ENCODE results near the gene CREB5. TPM values are rescaled to one million over a fixed set of nuclear protein-coding genes. Genes with fewer than 3 reads are reported as not detected.

Gene CREB5
- total RNA-seq, 4 donors from 2014 or later, result 16.8 to 22.4 (median 20.9) TPM

DNA sequence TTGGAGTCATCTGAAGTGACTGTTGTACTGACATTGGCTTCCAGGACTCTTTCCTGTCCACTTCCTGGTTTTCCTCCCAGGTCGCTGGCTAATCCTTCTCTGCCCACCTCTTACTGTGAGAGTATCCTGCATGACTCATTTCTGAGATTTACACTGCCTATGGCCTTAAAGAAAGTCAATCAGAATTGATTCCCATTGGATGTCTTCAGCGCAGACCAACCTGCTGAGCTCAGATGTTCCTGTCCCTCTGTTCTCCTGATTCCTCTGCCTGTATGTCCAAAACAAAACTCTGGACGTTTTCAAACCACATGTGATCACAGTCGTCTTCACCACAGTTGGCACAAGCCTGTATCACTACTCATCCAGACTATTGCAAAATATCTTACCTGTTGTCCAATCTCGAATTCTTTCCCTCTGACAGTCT lies 262.1 kb downstream of the CREB5 start:
- TF ChIP-seq EP300 (IDR thresholded peaks at IDR 0.05) (no peak), POLR2A (IDR thresholded peaks at IDR 0.05) (no peak)
- TF ChIP-seq, protein P1, sequence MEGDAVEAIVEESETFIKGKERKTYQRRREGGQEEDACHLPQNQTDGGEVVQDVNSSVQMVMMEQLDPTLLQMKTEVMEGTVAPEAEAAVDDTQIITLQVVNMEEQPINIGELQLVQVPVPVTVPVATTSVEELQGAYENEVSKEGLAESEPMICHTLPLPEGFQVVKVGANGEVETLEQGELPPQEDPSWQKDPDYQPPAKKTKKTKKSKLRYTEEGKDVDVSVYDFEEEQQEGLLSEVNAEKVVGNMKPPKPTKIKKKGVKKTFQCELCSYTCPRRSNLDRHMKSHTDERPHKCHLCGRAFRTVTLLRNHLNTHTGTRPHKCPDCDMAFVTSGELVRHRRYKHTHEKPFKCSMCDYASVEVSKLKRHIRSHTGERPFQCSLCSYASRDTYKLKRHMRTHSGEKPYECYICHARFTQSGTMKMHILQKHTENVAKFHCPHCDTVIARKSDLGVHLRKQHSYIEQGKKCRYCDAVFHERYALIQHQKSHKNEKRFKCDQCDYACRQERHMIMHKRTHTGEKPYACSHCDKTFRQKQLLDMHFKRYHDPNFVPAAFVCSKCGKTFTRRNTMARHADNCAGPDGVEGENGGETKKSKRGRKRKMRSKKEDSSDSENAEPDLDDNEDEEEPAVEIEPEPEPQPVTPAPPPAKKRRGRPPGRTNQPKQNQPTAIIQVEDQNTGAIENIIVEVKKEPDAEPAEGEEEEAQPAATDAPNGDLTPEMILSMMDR (IDR thresholded peaks at IDR 0.05), result no peak

DNA sequence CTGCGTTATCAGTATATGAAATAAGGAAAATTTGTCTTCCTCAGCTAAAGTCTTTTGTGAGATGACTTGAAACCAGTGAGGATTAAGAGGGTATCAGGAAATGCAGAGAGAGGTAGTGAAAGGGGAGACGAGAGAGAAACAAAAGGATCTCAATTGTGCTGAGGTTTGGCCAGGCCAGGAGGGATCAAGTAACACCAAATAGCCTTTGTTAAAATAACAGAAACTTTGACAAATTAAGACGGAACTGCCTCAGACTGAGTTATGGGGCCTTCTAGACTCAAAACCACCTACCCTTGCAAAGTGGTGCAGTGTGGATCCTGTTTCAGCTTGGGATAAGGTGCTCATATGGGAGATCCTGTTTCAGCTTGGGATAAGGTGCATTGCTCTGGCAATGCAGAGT lies 263.1 kb downstream of the CREB5 start:
- H3K36me3 ChIP-seq, result no peaks in the 10 kb centered on the region
- TF ChIP-seq EP300 (IDR thresholded peaks at IDR 0.05) (no peak), POLR2A (IDR thresholded peaks at IDR 0.05) (no peak)
- TF ChIP-seq, protein P1 (IDR thresholded peaks at IDR 0.05), result no peak
- 92 to 95% methylated on average over 3 of the region's 3 CpGs for WGBS, 2 donors
- no peaks in the 10 kb centered on the region for H3K4me1 ChIP-seq
- no peaks in the 10 kb centered on the region for H3K9me3 ChIP-seq
- no peak overlapping the region for H3K4me3 ChIP-seq
- H3K27ac ChIP-seq, result no peak overlapping the region
- no peak for DNase-seq (ENCODE audit: low spot score in 2 of 2)
- no peaks in the 10 kb centered on the region for H3K27me3 ChIP-seq

More for the DNA sequence above, 262.1 kb downstream of the CREB5 start:
- H3K36me3 ChIP-seq, result no peaks in the 10 kb centered on the region
- H3K27ac ChIP-seq, result no peak overlapping the region
- H3K9me3 ChIP-seq, result no peaks in the 10 kb centered on the region
- no peak overlapping the region for H3K4me3 ChIP-seq
- H3K4me1 ChIP-seq, result no peaks in the 10 kb centered on the region
- H3K27me3 ChIP-seq, result no peaks in the 10 kb centered on the region
- 80 to 81% methylated on average over 5 of the region's 5 CpGs for WGBS, 2 donors
- no peak for DNase-seq (ENCODE audit: low spot score in 2 of 2)

DNA sequence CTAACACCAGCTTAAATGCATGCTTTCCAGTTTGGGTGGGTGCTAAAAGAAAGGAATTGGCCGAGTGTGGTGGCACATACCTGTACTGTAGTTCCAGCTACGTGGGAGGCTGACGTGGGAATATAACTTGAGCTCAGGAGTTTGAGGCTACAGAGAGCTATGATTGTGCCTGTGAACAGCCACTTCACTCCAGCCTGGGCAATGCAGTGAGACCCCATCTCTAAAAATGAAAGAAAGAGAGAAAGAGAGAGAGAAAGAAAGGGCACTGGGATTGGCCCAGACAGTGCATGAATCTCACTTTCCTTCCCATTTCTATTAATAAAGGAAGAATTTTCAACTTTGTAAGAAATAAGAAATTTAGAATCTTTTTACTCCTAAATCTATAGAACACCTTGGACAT lies 265.4 kb downstream of the CREB5 start:
- Histone ChIP-seq H3K4me1 (peaks cover 0 to 5% (median 0%) of the 10 kb centered on the region in 4 donors), H3K27ac (no peak overlapping the region), H3K9me3 (no peaks in the 10 kb centered on the region), H3K4me3 (no peak overlapping the region), H3K27me3 (no peaks in the 10 kb centered on the region), H3K36me3 (no peaks in the 10 kb centered on the region)
- TF ChIP-seq EP300 (IDR thresholded peaks at IDR 0.05) (no peak), POLR2A (IDR thresholded peaks at IDR 0.05) (no peak)
- TF ChIP-seq, protein P1 (IDR thresholded peaks at IDR 0.05), result no peak
- DNase-seq (ENCODE audit: low spot score in 2 of 2), result no peak
- 95 to 96% methylated on average over 3 of the region's 3 CpGs for WGBS, 2 donors

DNA sequence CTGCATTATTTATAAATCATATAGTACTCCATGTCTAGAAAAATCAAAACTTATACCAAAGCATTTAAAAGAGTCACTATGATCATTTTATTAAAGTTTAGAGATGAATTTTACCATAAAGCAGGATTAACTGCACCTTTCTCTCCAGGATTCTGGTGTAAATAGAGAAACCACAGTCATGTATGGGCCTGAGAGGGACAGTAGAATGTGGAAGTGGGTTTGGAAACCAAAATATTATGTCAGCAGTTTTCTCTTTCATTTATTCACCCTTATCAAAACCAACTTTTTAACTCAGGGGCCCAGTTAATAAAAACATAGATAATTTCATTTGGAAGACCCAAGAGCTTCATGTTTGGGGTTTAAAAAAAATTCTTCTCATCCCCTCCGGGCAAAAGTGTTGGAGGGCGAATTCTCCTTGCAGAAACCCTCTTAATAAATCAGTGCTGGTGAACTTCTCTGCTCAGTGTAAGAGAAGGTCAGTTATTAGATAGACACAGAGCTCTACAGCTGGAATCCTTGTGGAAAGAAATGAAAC lies 266.2 kb downstream of the CREB5 start:
- TF ChIP-seq EP300 (IDR thresholded peaks at IDR 0.05) (no peak), POLR2A (IDR thresholded peaks at IDR 0.05) (no peak)
- TF ChIP-seq, protein P1 (IDR thresholded peaks at IDR 0.05), result no peak
- 38 to 44% methylated on average over 2 of the region's 2 CpGs for WGBS, 2 donors
- no peaks in the 10 kb centered on the region for H3K36me3 ChIP-seq

DNA sequence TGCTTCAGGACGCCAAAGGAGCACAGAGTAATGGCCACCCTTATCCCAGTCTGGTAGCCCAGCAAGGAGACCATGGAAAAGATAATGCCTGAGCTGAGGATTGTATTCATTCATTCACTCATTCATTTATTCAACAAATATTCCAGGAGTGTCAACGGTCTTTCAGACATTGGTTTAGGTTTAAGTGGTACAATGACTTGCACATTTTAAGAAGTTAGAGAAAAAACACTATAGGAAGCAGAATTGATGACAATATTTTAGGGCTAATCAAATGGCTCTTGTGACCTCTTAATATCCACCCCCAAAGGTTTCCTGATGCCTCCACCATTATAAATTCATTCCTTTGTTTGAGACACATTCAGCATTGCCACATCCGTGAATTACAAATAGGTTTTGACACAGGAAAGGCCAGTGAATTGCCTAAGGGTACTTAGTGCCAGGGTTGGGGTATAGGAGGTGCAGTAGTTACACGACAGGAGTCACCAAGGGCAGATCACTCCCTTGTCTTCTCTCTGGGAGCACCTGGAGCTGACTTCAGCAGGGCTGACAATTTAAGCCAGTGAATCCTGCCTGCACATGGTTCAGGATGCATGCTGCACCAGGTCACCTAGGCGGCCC lies 269.5 kb downstream of the CREB5 start:
- Histone ChIP-seq H3K4me1 (peaks cover 0 to 44% (median 6%) of the 10 kb centered on the region in 4 donors), H3K27me3 (no peaks in the 10 kb centered on the region), H3K9me3 (no peaks in the 10 kb centered on the region), H3K4me3 (no peak overlapping the region), H3K27ac (no peak overlapping the region), H3K36me3 (no peaks in the 10 kb centered on the region)
- 89% methylated on average over 5 of the region's 5 CpGs for WGBS, 2 donors
- TF ChIP-seq, protein P1 (IDR thresholded peaks at IDR 0.05), result no peak
- TF ChIP-seq EP300 (IDR thresholded peaks at IDR 0.05) (no peak), POLR2A (IDR thresholded peaks at IDR 0.05) (no peak)
- DNase-seq (ENCODE audit: low spot score in 2 of 2), result no peak

More for the DNA sequence above, 266.2 kb downstream of the CREB5 start:
- H3K9me3 ChIP-seq, result no peaks in the 10 kb centered on the region
- no peak overlapping the region for H3K4me3 ChIP-seq
- no peak for DNase-seq (ENCODE audit: low spot score in 2 of 2)
- no peaks in the 10 kb centered on the region for H3K27me3 ChIP-seq
- H3K4me1 ChIP-seq, result peaks cover 0 to 13% (median 0%) of the 10 kb centered on the region in 4 donors
- no peak overlapping the region for H3K27ac ChIP-seq
